HK-2 (cell line): Measurements from ENCODE around the gene PREB.

Experiments used
- DNase-seq: peaks from one replicate; pipeline ENCODE4 v3.0.0-alpha.2; 2018; ENCODE audit not compliant: unreplicated experiment

Gene PREB

GRCh38 chr2:27152796-27153464, 18.5 kb upstream of the PREB start:
- no peak for DNase-seq

- DNase-seq = no peak
Observed at GRCh38 chr2:27152102-27152795, 17.8 kb upstream of the PREB start.

GRCh38 chr2:27150639-27151230, 16.3 kb upstream of the PREB start:
- DNase-seq = no peak

- DNase-seq = no peak
Observed at GRCh38 chr2:27149570-27150405, 15.4 kb upstream of the PREB start.

- no peak for DNase-seq
Observed at GRCh38 chr2:27148801-27149439, 14.5 kb upstream of the PREB start, which contains the start of gene TCF23. Gene TCF23 (plus strand): TSS chr2:27149004. CDS start chr2:27149134, 130 bp downstream.

- DNase-seq = no peak
Observed at GRCh38 chr2:27147935-27148334, 13.5 kb upstream of the PREB start.

GRCh38 chr2:27145682-27146081, 11.2 kb upstream of the PREB start:
- no peak for DNase-seq

- DNase-seq = no peak
Observed at GRCh38 chr2:27143285-27143684, 8.8 kb upstream of the PREB start.

GRCh38 chr2:27139310-27139709, 4.9 kb upstream of the PREB start, which contains the start of gene PRR30:
Gene PRR30 (minus strand): TSS chr2:27139410. CDS start chr2:27138329, 1,081 bp downstream.
- DNase-seq = no peak

- DNase-seq = no peak
Observed at GRCh38 chr2:27138111-27138510, 3.7 kb upstream of the PREB start.

- DNase-seq = no peak
Observed at GRCh38 chr2:27137322-27137935, 3.0 kb upstream of the PREB start.

- no peak for DNase-seq
Observed at GRCh38 chr2:27136751-27137150, 2.3 kb upstream of the PREB start.

GRCh38 chr2:27135478-27135955, 1.1 kb upstream of the PREB start:
- DNase-seq = no peak

- DNase-seq = no peak
Observed at GRCh38 chr2:27134781-27135477, 493 bp upstream of the PREB start.

- DNase-seq = no peak
Observed at GRCh38 chr2:27133195-27133875, 1.1 kb downstream of the PREB start.

GRCh38 chr2:27131429-27131828, 3.0 kb downstream of the PREB start:
- no peak for DNase-seq

- DNase-seq = no peak
Observed at GRCh38 chr2:27130396-27130795, 4.0 kb downstream of the PREB start.

GRCh38 chr2:27128668-27129571, 5.5 kb downstream of the PREB start:
- no peak for DNase-seq
